WERI-Rb-1 (cell line): Measurements from ENCODE around the gene FAM50A.

Experiments
- DNase-seq: peaks from one replicate; pipeline ENCODE4 v3.0.0-alpha.2; 2020
- H3K27ac ChIP-seq: fragments of 250-450 bp; sonication (Bioruptor Pico); 2 replicates; pipeline ENCODE4 v1.5.1; 2020; ENCODE audit warnings: mild to moderate bottlenecking, moderate library complexity
- H3K27me3 ChIP-seq: fragments of 250-450 bp; sonication (Bioruptor Pico); 2 replicates; pipeline ENCODE4 v1.5.1; 2021; ENCODE audit warnings: mild to moderate bottlenecking, low read depth, moderate library complexity; ENCODE audit not compliant: insufficient read depth, severe bottlenecking
- H3K36me3 ChIP-seq: fragments of 250-450 bp; sonication (Bioruptor Pico); 2 replicates; pipeline ENCODE4 v1.5.1; 2020; ENCODE audit warnings: mild to moderate bottlenecking, moderate library complexity
- H3K4me3 ChIP-seq: 2 replicates; pipeline ENCODE4 v1.5.1; 2011; ENCODE audit warnings: low read depth, mild to moderate bottlenecking, control low read depth, low read length
- H3K9me3 ChIP-seq: fragments of 250-450 bp; sonication (Bioruptor Pico); 2 replicates; pipeline ENCODE4 v1.5.1; 2021; ENCODE audit warnings: mild to moderate bottlenecking, moderate library complexity; ENCODE audit not compliant: severe bottlenecking
- TF ChIP-seq, protein P1 (sequence below): IDR thresholded peaks from 2 replicates; pipeline ENCODE4 v1.5.1; 2011; ENCODE audit warnings: low read depth, mild to moderate bottlenecking, control low read depth, inconsistent platforms, low read length

FAM50A gene

DNA sequence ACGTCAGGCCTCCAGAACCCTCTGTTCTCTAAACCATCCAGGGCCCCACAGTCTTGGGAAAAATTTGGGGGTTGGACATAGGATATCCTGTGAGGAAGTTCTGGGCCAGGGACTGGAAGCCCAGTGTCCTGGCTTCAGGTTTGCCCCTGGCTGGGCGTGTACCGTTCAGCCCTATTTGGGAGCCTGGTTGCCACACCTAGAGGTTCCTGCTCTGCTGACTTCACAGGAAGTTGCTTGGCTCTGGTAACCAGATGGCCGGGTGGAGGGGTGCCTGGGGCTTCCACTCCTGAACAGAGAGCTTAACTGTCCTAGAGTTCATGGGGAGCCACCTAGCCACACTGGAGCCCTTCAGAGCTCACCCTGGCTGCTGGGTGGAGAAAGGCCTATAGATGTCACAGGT, 31.5 kb upstream of the FAM50A start:
- Histone ChIP-seq H3K9me3 (peaks cover 3% of the 10 kb centered on the region), H3K36me3 (peaks cover 30% of the 10 kb centered on the region), H3K4me3 (peak overlapping the region; percentile 78), H3K27ac (peak overlapping the region; percentile 93), H3K27me3 (peaks cover 11% of the 10 kb centered on the region)
- DNase-seq = peak; percentile 80
- TF ChIP-seq, protein P1, sequence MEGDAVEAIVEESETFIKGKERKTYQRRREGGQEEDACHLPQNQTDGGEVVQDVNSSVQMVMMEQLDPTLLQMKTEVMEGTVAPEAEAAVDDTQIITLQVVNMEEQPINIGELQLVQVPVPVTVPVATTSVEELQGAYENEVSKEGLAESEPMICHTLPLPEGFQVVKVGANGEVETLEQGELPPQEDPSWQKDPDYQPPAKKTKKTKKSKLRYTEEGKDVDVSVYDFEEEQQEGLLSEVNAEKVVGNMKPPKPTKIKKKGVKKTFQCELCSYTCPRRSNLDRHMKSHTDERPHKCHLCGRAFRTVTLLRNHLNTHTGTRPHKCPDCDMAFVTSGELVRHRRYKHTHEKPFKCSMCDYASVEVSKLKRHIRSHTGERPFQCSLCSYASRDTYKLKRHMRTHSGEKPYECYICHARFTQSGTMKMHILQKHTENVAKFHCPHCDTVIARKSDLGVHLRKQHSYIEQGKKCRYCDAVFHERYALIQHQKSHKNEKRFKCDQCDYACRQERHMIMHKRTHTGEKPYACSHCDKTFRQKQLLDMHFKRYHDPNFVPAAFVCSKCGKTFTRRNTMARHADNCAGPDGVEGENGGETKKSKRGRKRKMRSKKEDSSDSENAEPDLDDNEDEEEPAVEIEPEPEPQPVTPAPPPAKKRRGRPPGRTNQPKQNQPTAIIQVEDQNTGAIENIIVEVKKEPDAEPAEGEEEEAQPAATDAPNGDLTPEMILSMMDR = no peak

DNA sequence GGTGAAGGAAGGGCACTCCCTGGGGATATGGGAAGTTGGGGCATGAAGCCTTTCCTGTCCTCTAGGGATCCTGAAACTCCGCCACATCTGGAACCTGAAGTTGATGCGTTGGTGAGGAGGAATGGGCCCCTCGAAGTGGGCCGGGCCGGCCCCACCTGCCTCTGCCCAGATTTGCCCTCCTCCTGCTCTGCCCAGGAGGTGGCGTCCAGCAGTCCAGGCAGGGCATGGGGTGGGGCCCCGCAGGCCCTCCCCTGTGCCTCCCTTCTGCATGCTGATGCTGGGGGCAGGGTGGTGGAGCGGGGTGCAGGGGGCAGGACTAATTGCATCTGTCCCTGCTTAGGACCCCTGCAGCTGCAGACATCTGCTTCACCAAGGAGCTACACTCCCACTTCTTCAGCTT, 30.8 kb upstream of the FAM50A start:
- DNase-seq = no peak
- H3K27ac ChIP-seq = peak overlapping the region; percentile 93
- peaks cover 3% of the 10 kb centered on the region for H3K9me3 ChIP-seq
- peaks cover 30% of the 10 kb centered on the region for H3K36me3 ChIP-seq
- H3K27me3 ChIP-seq = peaks cover 11% of the 10 kb centered on the region
- no peak overlapping the region for H3K4me3 ChIP-seq
- TF ChIP-seq, protein P1 = 0 out of 2 replicates have a peak, but pooled peaks have one; percentile 17

DNA sequence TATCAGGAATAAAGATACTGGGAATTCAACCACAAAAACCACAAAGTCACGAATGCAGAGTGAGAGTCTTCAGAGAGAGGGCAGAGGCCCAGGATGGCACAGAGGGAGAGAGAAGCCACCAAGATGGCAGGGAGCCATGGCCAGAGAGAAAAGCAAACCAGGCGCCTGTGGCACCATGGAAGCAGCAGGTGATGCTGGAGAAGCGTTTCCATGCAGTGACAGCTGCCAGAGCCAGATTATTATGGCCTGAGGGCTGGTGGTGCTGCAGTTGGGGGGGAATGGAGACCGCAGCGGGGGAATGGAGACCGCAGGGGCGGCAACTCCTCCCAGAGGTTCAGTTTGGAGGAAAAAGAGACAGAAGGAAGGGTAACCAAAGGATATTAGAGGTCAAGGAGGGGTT, 26.8 kb upstream of the FAM50A start:
- TF ChIP-seq, protein P1 = no peak
- H3K4me3 ChIP-seq = no peak overlapping the region
- peaks cover 3% of the 10 kb centered on the region for H3K9me3 ChIP-seq
- no peaks in the 10 kb centered on the region for H3K27me3 ChIP-seq
- H3K27ac ChIP-seq = no peak overlapping the region
- no peak for DNase-seq
- H3K36me3 ChIP-seq = peaks cover 12% of the 10 kb centered on the region

DNA sequence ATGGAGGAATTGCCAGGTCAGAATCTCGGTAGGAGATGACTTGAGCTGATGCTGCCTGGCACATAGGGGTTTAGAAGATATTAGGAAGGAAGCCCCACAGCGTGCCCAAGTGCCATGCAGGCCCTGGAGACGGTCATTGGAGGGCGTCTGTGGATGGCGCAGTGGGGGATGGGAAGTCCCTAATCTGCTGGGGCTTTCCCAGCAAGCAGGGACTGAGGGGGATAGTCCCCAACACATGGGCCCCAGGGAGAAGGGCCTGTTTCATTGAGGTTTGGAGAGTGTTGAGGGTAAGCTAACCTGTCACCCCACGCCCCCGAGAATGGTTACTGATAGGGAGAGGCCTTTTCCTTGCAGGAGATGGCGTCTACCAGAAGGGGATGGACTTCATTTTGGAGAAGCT, 24.8 kb upstream of the FAM50A start:
- Histone ChIP-seq H3K27me3 (peaks cover 3% of the 10 kb centered on the region), H3K36me3 (peaks cover 4% of the 10 kb centered on the region; the same call in 1 of the 2 replicates), H3K4me3 (no peak overlapping the region), H3K27ac (no peak overlapping the region), H3K9me3 (peaks cover 3% of the 10 kb centered on the region)
- no peak for DNase-seq
- TF ChIP-seq, protein P1 = no peak

DNA sequence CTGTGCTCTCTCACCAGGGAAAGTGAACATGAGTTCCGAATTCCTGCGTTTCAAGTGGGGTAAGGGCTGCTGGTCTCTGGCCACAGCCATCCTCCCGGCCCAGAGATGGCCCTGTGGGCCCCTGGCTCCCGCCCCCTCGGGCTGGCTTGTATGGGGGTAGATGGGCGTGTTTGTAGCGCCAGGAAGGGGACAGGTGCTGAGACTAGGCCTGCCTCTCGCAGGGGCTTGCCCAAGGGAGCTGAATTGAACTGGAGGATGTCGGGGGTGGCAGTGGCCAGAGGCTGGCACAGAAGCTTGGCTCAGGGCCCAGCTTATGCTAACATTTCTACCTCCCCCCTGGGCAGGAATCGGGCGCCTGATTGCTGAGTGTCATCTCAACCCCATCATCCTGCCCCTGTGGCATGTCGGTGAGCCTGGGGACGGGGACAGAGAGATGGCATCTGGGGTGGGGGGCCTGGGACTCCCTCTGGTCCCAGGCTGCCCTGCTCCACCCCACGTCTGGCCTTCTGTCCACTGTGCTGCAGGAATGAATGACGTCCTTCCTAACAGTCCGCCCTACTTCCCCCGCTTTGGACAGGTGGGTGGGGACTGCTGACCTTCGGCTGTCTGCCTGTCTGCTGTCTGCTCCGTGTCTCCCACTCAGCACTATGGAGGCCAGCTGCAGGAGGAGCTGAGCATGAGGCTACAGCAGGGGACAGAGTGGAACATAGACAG, 24.1 kb upstream of the FAM50A start:
- Histone ChIP-seq H3K4me3 (no peak overlapping the region), H3K36me3 (peaks cover 4% of the 10 kb centered on the region; the same call in 1 of the 2 replicates), H3K27me3 (peaks cover 3% of the 10 kb centered on the region), H3K27ac (0 out of 2 replicates have a peak overlapping the region, but pooled peaks have one; percentile 23), H3K9me3 (peaks cover 3% of the 10 kb centered on the region)
- TF ChIP-seq, protein P1 = no peak
- DNase-seq = no peak
